ENCODE data around the gene USHBP1. TPM values are rescaled to one million over a fixed set of nuclear protein-coding genes. Genes with fewer than 3 reads are reported as not detected.

Gene USHBP1
- total and polyA plus RNA-seq, 2 of the 13 experiments (the other 11 are each of a cell fraction or from before 2014, with no cell fraction given), result 0.15 to 1.5 TPM

DNA sequence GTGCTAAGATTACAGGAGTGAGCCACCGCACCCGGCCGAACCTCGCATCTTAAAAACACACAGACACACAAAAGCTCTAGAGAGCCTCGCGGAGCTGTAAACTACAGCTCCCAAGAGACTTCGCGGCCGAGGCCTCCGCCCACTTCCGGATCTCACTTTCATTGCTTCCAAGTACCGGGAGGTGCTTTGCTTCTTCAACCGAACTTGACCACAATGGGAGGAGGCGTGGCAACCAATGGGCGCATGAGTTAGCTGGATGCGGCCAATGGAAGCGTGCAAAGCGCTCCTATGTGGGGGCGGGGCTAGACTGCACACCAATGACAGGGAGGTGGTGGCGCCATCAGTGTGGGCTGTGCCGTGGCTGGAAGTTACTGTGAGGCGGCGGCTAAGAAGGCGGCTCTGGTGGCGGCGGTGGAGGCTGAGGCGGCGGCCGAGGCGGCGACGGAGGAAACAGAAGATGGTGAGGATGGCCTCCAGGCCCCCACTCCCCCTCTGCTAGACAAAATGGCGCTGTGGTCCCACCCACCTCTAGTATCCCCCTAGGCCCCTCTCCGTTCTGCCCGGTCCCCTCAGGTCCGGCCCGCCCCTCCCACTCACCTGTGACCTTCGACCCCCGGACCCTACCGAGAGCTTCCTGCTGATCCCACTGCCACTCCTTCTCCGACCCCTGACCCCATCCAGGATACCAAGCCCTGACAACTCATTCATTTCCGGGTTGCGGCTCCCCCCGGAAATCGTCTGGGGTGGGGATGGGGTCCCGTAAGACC is 44.8 kb upstream of the USHBP1 start, which contains the start of gene DDA1 (continued):
- TF ChIP-seq ZNF572 (CRISPR knock-in tag; IDR thresholded peaks at IDR 0.05), result no peak
- TF ChIP-seq HOXA5 (CRISPR knock-in tag; IDR thresholded peaks at IDR 0.05), result peak; percentile 61; the same call in 1 of the 2 replicates
- peak; percentile 20; the same call in 1 of the 2 replicates for TF ChIP-seq MEIS2 (CRISPR knock-in tag; IDR thresholded peaks at IDR 0.05)
- no peak for TF ChIP-seq ZNF7 (CRISPR knock-in tag; IDR thresholded peaks at IDR 0.05)
- peak; percentile 84 for TF ChIP-seq PHF20 (CRISPR knock-in tag; IDR thresholded peaks at IDR 0.05)
- TF ChIP-seq ARNT2 (CRISPR knock-in tag; IDR thresholded peaks at IDR 0.05; ENCODE audit: low read depth), result no peak; the same call in 1 of the 2 replicates
- TF ChIP-seq GFI1 (CRISPR knock-in tag; IDR thresholded peaks at IDR 0.05; ENCODE audit: borderline replicate concordance), result no peak
- TF ChIP-seq ZNF746 (CRISPR knock-in tag; IDR thresholded peaks at IDR 0.05), result no peak
- TF ChIP-seq KDM4B (CRISPR knock-in tag; IDR thresholded peaks at IDR 0.05), result no peak
- TF ChIP-seq, protein P1, sequence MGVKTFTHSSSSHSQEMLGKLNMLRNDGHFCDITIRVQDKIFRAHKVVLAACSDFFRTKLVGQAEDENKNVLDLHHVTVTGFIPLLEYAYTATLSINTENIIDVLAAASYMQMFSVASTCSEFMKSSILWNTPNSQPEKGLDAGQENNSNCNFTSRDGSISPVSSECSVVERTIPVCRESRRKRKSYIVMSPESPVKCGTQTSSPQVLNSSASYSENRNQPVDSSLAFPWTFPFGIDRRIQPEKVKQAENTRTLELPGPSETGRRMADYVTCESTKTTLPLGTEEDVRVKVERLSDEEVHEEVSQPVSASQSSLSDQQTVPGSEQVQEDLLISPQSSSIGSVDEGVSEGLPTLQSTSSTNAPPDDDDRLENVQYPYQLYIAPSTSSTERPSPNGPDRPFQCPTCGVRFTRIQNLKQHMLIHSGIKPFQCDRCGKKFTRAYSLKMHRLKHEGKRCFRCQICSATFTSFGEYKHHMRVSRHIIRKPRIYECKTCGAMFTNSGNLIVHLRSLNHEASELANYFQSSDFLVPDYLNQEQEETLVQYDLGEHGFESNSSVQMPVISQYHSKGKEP (CRISPR knock-in tag; IDR thresholded peaks at IDR 0.05), result no peak
- TF ChIP-seq, protein P2, sequence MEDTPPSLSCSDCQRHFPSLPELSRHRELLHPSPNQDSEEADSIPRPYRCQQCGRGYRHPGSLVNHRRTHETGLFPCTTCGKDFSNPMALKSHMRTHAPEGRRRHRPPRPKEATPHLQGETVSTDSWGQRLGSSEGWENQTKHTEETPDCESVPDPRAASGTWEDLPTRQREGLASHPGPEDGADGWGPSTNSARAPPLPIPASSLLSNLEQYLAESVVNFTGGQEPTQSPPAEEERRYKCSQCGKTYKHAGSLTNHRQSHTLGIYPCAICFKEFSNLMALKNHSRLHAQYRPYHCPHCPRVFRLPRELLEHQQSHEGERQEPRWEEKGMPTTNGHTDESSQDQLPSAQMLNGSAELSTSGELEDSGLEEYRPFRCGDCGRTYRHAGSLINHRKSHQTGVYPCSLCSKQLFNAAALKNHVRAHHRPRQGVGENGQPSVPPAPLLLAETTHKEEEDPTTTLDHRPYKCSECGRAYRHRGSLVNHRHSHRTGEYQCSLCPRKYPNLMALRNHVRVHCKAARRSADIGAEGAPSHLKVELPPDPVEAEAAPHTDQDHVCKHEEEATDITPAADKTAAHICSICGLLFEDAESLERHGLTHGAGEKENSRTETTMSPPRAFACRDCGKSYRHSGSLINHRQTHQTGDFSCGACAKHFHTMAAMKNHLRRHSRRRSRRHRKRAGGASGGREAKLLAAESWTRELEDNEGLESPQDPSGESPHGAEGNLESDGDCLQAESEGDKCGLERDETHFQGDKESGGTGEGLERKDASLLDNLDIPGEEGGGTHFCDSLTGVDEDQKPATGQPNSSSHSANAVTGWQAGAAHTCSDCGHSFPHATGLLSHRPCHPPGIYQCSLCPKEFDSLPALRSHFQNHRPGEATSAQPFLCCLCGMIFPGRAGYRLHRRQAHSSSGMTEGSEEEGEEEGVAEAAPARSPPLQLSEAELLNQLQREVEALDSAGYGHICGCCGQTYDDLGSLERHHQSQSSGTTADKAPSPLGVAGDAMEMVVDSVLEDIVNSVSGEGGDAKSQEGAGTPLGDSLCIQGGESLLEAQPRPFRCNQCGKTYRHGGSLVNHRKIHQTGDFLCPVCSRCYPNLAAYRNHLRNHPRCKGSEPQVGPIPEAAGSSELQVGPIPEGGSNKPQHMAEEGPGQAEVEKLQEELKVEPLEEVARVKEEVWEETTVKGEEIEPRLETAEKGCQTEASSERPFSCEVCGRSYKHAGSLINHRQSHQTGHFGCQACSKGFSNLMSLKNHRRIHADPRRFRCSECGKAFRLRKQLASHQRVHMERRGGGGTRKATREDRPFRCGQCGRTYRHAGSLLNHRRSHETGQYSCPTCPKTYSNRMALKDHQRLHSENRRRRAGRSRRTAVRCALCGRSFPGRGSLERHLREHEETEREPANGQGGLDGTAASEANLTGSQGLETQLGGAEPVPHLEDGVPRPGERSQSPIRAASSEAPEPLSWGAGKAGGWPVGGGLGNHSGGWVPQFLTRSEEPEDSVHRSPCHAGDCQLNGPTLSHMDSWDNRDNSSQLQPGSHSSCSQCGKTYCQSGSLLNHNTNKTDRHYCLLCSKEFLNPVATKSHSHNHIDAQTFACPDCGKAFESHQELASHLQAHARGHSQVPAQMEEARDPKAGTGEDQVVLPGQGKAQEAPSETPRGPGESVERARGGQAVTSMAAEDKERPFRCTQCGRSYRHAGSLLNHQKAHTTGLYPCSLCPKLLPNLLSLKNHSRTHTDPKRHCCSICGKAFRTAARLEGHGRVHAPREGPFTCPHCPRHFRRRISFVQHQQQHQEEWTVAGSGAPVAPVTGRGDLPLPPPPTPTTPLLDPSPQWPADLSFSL (CRISPR knock-in tag; IDR thresholded peaks at IDR 0.05), result no peak
- peak; percentile 76 for TF ChIP-seq POLR2AphosphoS5 (IDR thresholded peaks at IDR 0.05; ENCODE audit: low read depth, low read length)
- TF ChIP-seq, protein P3, sequence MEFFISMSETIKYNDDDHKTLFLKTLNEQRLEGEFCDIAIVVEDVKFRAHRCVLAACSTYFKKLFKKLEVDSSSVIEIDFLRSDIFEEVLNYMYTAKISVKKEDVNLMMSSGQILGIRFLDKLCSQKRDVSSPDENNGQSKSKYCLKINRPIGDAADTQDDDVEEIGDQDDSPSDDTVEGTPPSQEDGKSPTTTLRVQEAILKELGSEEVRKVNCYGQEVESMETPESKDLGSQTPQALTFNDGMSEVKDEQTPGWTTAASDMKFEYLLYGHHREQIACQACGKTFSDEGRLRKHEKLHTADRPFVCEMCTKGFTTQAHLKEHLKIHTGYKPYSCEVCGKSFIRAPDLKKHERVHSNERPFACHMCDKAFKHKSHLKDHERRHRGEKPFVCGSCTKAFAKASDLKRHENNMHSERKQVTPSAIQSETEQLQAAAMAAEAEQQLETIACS (CRISPR knock-in tag; IDR thresholded peaks at IDR 0.05), result no peak
- TF ChIP-seq GZF1 (CRISPR knock-in tag; IDR thresholded peaks at IDR 0.05), result no peak
- TF ChIP-seq ZNF44 (CRISPR knock-in tag; IDR thresholded peaks at IDR 0.05), result 0 out of 2 replicates have a peak, but pooled peaks have one; percentile 36
- peak; percentile 64 for TF ChIP-seq POGZ (CRISPR knock-in tag; IDR thresholded peaks at IDR 0.05)
- TF ChIP-seq, protein P4, sequence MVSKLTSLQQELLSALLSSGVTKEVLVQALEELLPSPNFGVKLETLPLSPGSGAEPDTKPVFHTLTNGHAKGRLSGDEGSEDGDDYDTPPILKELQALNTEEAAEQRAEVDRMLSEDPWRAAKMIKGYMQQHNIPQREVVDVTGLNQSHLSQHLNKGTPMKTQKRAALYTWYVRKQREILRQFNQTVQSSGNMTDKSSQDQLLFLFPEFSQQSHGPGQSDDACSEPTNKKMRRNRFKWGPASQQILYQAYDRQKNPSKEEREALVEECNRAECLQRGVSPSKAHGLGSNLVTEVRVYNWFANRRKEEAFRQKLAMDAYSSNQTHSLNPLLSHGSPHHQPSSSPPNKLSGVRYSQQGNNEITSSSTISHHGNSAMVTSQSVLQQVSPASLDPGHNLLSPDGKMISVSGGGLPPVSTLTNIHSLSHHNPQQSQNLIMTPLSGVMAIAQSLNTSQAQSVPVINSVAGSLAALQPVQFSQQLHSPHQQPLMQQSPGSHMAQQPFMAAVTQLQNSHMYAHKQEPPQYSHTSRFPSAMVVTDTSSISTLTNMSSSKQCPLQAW (CRISPR knock-in tag; IDR thresholded peaks at IDR 0.05), result no peak
- TF ChIP-seq, protein P5, sequence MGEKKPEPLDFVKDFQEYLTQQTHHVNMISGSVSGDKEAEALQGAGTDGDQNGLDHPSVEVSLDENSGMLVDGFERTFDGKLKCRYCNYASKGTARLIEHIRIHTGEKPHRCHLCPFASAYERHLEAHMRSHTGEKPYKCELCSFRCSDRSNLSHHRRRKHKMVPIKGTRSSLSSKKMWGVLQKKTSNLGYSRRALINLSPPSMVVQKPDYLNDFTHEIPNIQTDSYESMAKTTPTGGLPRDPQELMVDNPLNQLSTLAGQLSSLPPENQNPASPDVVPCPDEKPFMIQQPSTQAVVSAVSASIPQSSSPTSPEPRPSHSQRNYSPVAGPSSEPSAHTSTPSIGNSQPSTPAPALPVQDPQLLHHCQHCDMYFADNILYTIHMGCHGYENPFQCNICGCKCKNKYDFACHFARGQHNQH (CRISPR knock-in tag; IDR thresholded peaks at IDR 0.05), result no peak; the same call in 1 of the 2 replicates

Data from HepG2 (cell line).